Panc1 (cell line): Measurements from ENCODE around the gene SMG6. TPM values are rescaled to one million over a fixed set of nuclear protein-coding genes. Genes with fewer than 3 reads are reported as not detected.

Experiments used
- ATAC-seq: fragments of 200-7000 bp; cut with Tn5 transposase; 2 replicates; pipeline ENCODE4 v1.9.1; 2020; ENCODE audit warnings: mild to moderate bottlenecking, moderate library complexity
- BruUV-seq: library from RNA; stranded (reverse); fragments of 400-500 nt; replicated peaks from 2 replicates; lab custom pipeline; 2021; lab: Mats Ljungman, UMichigan
- CTCF ChIA-PET: fragments of 300-600 bp; sonication (Branson Sonifier 250); formaldehyde crosslinking; loops from one replicate; lab custom pipeline; 2022; ENCODE audit warnings: antibody characterized with exemption; lab: Charles Lee
- POLR2A ChIA-PET: fragments of 300-600 bp; sonication (Branson Sonifier 250); formaldehyde crosslinking; loops from one replicate; lab custom pipeline; 2022; ENCODE audit warnings: antibody characterized with exemption; lab: Charles Lee
- DNase-seq: peaks from one replicate; pipeline ENCODE4 v3.0.0-alpha.2; 2010; ENCODE audit warnings: low read depth, low spot score
- H3K27ac ChIP-seq: 2 replicates; pipeline ENCODE4 v1.5.1; 2011; ENCODE audit warnings: mild to moderate bottlenecking, low read length, inconsistent platforms
- H3K27me3 ChIP-seq: fragments of 200-500 bp; sonication (Bioruptor generic); 2 replicates; pipeline ENCODE4 v1.6.0; 2014; ENCODE audit warnings: low read length, inconsistent platforms; ENCODE audit not compliant: control insufficient read depth, insufficient read depth
- H3K36me3 ChIP-seq: fragments of 200-500 bp; sonication (Bioruptor generic); 2 replicates; pipeline ENCODE4 v1.5.1; 2014; ENCODE audit warnings: inconsistent platforms, mild to moderate bottlenecking, low read length, moderate library complexity; ENCODE audit not compliant: control insufficient read depth, insufficient read depth
- H3K4me1 ChIP-seq: 2 replicates; pipeline ENCODE4 v1.5.1; 2011; ENCODE audit warnings: inconsistent platforms, mild to moderate bottlenecking, low read length, moderate library complexity; ENCODE audit not compliant: control insufficient read depth, insufficient read depth
- H3K4me3 ChIP-seq, 2 experiments: 2 replicates each; pipeline ENCODE4 v1.5.1; 2011 to 2012; ENCODE audit warnings: low read depth in 2 of 2, low read length in 2 of 2, mild to moderate bottlenecking in 2 of 2, inconsistent platforms in 1 of 2, moderate library complexity in 1 of 2
- H3K9me3 ChIP-seq: fragments of 200-500 bp; sonication (Bioruptor generic); 2 replicates; pipeline ENCODE4 v1.5.1; 2014; ENCODE audit warnings: low read depth, mild to moderate bottlenecking, inconsistent platforms, low read length, moderate library complexity; ENCODE audit not compliant: control insufficient read depth, insufficient read depth
- CTCF ChIP-seq: fragments of 450-650 bp; IDR thresholded peaks from 2 replicates; pipeline ENCODE4 v1.5.1; 2017; ENCODE audit warnings: mild to moderate bottlenecking
- POLR2AphosphoS5 ChIP-seq: IDR thresholded peaks from 2 replicates; pipeline ENCODE4 v1.6.1; 2012; ENCODE audit warnings: mild to moderate bottlenecking, low read depth, low read length, moderate library complexity
- REST ChIP-seq, 2 experiments: IDR thresholded peaks; 2 replicates each; pipeline ENCODE4 v1.6.1; 2011 to 2012; ENCODE audit warnings: low read depth in 2 of 2, control low read depth in 1 of 2, low read length in 1 of 2, mild to moderate bottlenecking in 1 of 2, moderate library complexity in 1 of 2; ENCODE audit not compliant: insufficient read depth in 1 of 2
- SIN3A ChIP-seq: IDR thresholded peaks from 2 replicates; pipeline ENCODE4 v1.6.1; 2012; ENCODE audit warnings: low read depth, mild to moderate bottlenecking, low read length, moderate library complexity, borderline replicate concordance; ENCODE audit not compliant: insufficient read depth
- TCF7L2 ChIP-seq: IDR thresholded peaks from 2 replicates; pipeline ENCODE4 v1.6.1; 2011; ENCODE audit warnings: mild to moderate bottlenecking, low read depth, low read length, inconsistent platforms
- in situ Hi-C: cut with HindIII; loops from 2 replicates; pipeline ENCODE4 v1.10.0; 2016; ENCODE audit warnings: low sequenced_read_pairs, low pct_unique_long_range_greater_than_20kb
- intact Hi-C: fragments of 100-400 bp; cut with micrococcal nuclease; formaldehyde crosslinking; loops from one replicate; pipeline ENCODE4 v1.10.0; 2022; ENCODE audit not compliant: unreplicated experiment
- total RNA-seq: library from RNA; stranded (reverse); gene quantifications from one replicate; pipeline ENCODE4 v1.2.1, GENCODE V29; 2021; ENCODE audit not compliant: unreplicated experiment

SMG6 gene
- total RNA-seq, 1 experiment from 2014 or later, result 17.8 TPM

DNA sequence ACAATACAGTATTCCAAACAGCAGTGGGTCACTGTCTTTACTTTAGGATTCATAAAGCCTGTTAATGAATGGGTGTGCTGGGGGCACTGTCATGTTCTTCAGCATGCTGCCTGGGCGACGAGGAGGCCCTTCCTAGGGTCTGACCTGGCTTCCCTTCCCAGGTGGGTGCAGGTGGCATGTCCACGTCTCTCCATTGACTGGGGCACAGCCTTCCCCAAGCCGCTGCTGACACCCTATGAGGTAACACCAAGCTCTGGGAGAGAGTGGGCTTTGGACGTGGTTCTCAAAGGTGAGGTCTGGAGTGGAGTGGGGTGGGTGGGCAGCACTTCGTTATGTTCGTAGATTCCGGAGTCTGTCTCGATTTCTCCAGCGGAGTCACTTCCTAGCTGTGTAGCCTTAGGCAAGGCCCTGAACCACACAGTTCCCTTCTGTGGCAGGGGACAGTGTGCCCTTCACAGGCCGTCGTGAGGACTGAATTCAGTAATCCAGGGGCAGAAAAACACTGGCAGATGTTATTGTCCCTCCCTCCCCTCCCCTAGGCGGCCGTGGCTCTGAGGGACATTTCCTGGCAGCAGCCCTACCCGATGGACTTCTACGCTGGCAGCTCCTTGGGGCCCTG lies 262.5 kb downstream of the SMG6 start:
- intact Hi-C loops (no loop called here), in situ Hi-C loops (no loop called here)
- peak overlapping the region; percentile 72 to 77 for H3K4me3 ChIP-seq
- ChIA-PET CTCF (no interaction called here), POLR2A (interaction anchor here (0.6 kb wide), 1 partner anchor 9 kb away, joined by 5 read pairs; no protein-coding TSS in a partner anchor)
- peaks cover 12% of the 10 kb centered on the region for H3K4me1 ChIP-seq
- H3K27me3 ChIP-seq, result no peaks in the 10 kb centered on the region
- BruUV-seq, result no TSS peak
- H3K9me3 ChIP-seq, result no peaks in the 10 kb centered on the region
- 0 out of 2 replicates have a peak, but pooled peaks cover 3% of the 10 kb centered on the region for H3K36me3 ChIP-seq
- H3K27ac ChIP-seq, result peak overlapping the region; percentile 48; the same call in 1 of the 2 replicates
- ATAC-seq (no peak; the same call in 1 of the 2 replicates), DNase-seq (no peak)
- no peak for TF ChIP-seq CTCF
- no peak for TF ChIP-seq SIN3A
- no peak for TF ChIP-seq TCF7L2
- no peak for TF ChIP-seq REST (IDR thresholded peaks at IDR 0.05; ENCODE audit: insufficient read depth in 1 of 2, low read depth in 2 of 2, low read length in 1 of 2)
- TF ChIP-seq POLR2AphosphoS5, result no peak

GRCh38 chr17:2040219-2040827 lies 263.3 kb downstream of the SMG6 start:
- ChIA-PET CTCF (no interaction called here), POLR2A (interaction anchor here (0.6 kb wide), 1 partner anchor 9 kb away, joined by 5 read pairs; no protein-coding TSS in a partner anchor)
- in situ Hi-C loops, result no loop called here

More at GRCh38 chr17:2040219-2040827, 263.3 kb downstream of the SMG6 start:
- Histone ChIP-seq H3K27me3 (no peaks in the 10 kb centered on the region), H3K36me3 (0 out of 2 replicates have a peak, but pooled peaks cover 3% of the 10 kb centered on the region), H3K9me3 (no peaks in the 10 kb centered on the region), H3K27ac (no peak overlapping the region), H3K4me3 (no peak overlapping the region), H3K4me1 (peaks cover 12% of the 10 kb centered on the region)
- intact Hi-C loops, result no loop called here
- DNase-seq (no peak), ATAC-seq (no peak)
- TF ChIP-seq TCF7L2 (no peak), REST (IDR thresholded peaks at IDR 0.05; ENCODE audit: insufficient read depth in 1 of 2, low read depth in 2 of 2, low read length in 1 of 2) (no peak), CTCF (no peak), POLR2AphosphoS5 (no peak)
- no TSS peak for BruUV-seq
